HG03439 (cell line): Measurements from ENCODE around the gene ATOH8.

Source experiments
- ATAC-seq: cut with Tn5 transposase; IDR thresholded peaks from one replicate; pipeline ENCODE4 v1.9.1; 2021; ENCODE audit warnings: mild to moderate bottlenecking, moderate library complexity; ENCODE audit not compliant: unreplicated experiment

Gene ATOH8

GRCh38 chr2:85718885-85719492 lies 34.8 kb upstream of the ATOH8 start:
- ATAC-seq: no peak

- no peak for ATAC-seq
Observed at GRCh38 chr2:85719609-85720240, 34.1 kb upstream of the ATOH8 start.

GRCh38 chr2:85720533-85720932 lies 33.3 kb upstream of the ATOH8 start:
- no peak for ATAC-seq

GRCh38 chr2:85721641-85722040 lies 32.1 kb upstream of the ATOH8 start:
- no peak for ATAC-seq

- no peak for ATAC-seq
Observed at GRCh38 chr2:85722519-85722918, 31.3 kb upstream of the ATOH8 start.

GRCh38 chr2:85723707-85724360 lies 30.0 kb upstream of the ATOH8 start:
- ATAC-seq: no peak

- ATAC-seq: no peak
Observed at GRCh38 chr2:85724731-85725181, 29.0 kb upstream of the ATOH8 start.

GRCh38 chr2:85725451-85725850 lies 28.3 kb upstream of the ATOH8 start:
- ATAC-seq: no peak

GRCh38 chr2:85727798-85728197 lies 26.0 kb upstream of the ATOH8 start:
- no peak for ATAC-seq

GRCh38 chr2:85728342-85728741 lies 25.4 kb upstream of the ATOH8 start:
- ATAC-seq: no peak

GRCh38 chr2:85728883-85729824 lies 24.6 kb upstream of the ATOH8 start:
- no peak for ATAC-seq

- ATAC-seq: no peak
Observed at GRCh38 chr2:85729825-85730510, 23.8 kb upstream of the ATOH8 start.

- ATAC-seq: no peak
Observed at GRCh38 chr2:85730686-85731230, 23.0 kb upstream of the ATOH8 start.

- no peak for ATAC-seq
Observed at GRCh38 chr2:85731606-85732005, 22.2 kb upstream of the ATOH8 start.

- ATAC-seq: no peak
Observed at GRCh38 chr2:85732467-85733120, 21.2 kb upstream of the ATOH8 start.

GRCh38 chr2:85733121-85733960 lies 20.4 kb upstream of the ATOH8 start:
- ATAC-seq: no peak

- ATAC-seq: no peak
Observed at GRCh38 chr2:85734015-85734414, 19.8 kb upstream of the ATOH8 start.

GRCh38 chr2:85734942-85735608 lies 18.7 kb upstream of the ATOH8 start:
- ATAC-seq: no peak
